WTC11 (cell line): Measurements from ENCODE around the gene SDHC. TPM values are rescaled to one million over a fixed set of nuclear protein-coding genes. Genes with fewer than 3 reads are reported as not detected.

Experiments
- ATAC-seq: fragments of 200-7000 bp; cut with Tn5 transposase; 2 replicates; pipeline ENCODE4 v1.10.0; 2021; ENCODE audit warnings: mild to moderate bottlenecking, moderate library complexity
- CTCF ChIA-PET: fragments of 300-600 bp; sonication (Branson Sonifier 250); formaldehyde crosslinking; loops from one replicate; lab custom pipeline; 2021; ENCODE audit warnings: antibody characterized with exemption; lab: Charles Lee
- POLR2A ChIA-PET: fragments of 350-600 bp; sonication (Branson Sonifier 250); formaldehyde crosslinking; loops from one replicate; lab custom pipeline; 2021; ENCODE audit warnings: antibody characterized with exemption; lab: Charles Lee
- DNase-seq: peaks from one replicate; pipeline ENCODE4 v3.0.0; 2021; ENCODE audit warnings: low spot score
- H3K27ac Mint-ChIP-seq: 2 replicates; pipeline ENCODE4 v1.8.0; 2021; ENCODE audit warnings: mixed read lengths
- H3K27me3 Mint-ChIP-seq: 2 replicates; pipeline ENCODE4 v1.8.0; 2021; ENCODE audit warnings: low read depth, mild to moderate bottlenecking, moderate library complexity, mixed read lengths
- H3K36me3 Mint-ChIP-seq: 2 replicates; pipeline ENCODE4 v1.8.0; 2021; ENCODE audit warnings: mixed read lengths
- H3K4me1 Mint-ChIP-seq: 2 replicates; pipeline ENCODE4 v1.8.0; 2022; ENCODE audit warnings: mixed read lengths
- H3K4me3 Mint-ChIP-seq: 2 replicates; pipeline ENCODE4 v1.8.0; 2021; ENCODE audit warnings: mild to moderate bottlenecking, moderate library complexity, mixed read lengths
- H3K9me3 Mint-ChIP-seq: 2 replicates; pipeline ENCODE4 v1.8.0; 2021; ENCODE audit warnings: mixed read lengths
- ATF1 ChIP-seq: sonication (generic); formaldehyde crosslinking; IDR thresholded peaks from 2 replicates; pipeline ENCODE4 v1.8.1; 2023; ENCODE audit warnings: mild to moderate bottlenecking, moderate library complexity, missing genetic modification reagents
- NFE2L1 ChIP-seq: sonication (generic); formaldehyde crosslinking; IDR thresholded peaks from 2 replicates; pipeline ENCODE4 v1.8.1; 2023; ENCODE audit warnings: missing genetic modification reagents
- NR1H2 ChIP-seq: sonication (generic); formaldehyde crosslinking; IDR thresholded peaks from 2 replicates; pipeline ENCODE4 v1.9.0; 2021; ENCODE audit warnings: mild to moderate bottlenecking, moderate library complexity, missing genetic modification reagents
- NR2C2 ChIP-seq: sonication (generic); formaldehyde crosslinking; IDR thresholded peaks from 2 replicates; pipeline ENCODE4 v1.8.0; 2022; ENCODE audit warnings: mild to moderate bottlenecking, missing genetic modification reagents
- NR3C1 ChIP-seq: sonication (generic); formaldehyde crosslinking; conservative IDR thresholded peaks from 2 replicates; pipeline ENCODE4 v1.8.1; 2023; ENCODE audit warnings: low read depth, mild to moderate bottlenecking, missing genetic modification reagents
- TEAD1 ChIP-seq: sonication (generic); formaldehyde crosslinking; IDR thresholded peaks from 2 replicates; pipeline ENCODE4 v1.8.0; 2022; ENCODE audit warnings: mild to moderate bottlenecking, missing genetic modification reagents
- TP53 ChIP-seq: sonication (generic); formaldehyde crosslinking; IDR thresholded peaks from 2 replicates; pipeline ENCODE4 v1.8.1; 2023; ENCODE audit warnings: mild to moderate bottlenecking, missing genetic modification reagents
- total RNA-seq: library from RNA; stranded (reverse); gene quantifications from 3 replicates; pipeline ENCODE4 v1.2.3, GENCODE V29; 2021
- TF ChIP-seq, protein P1 (sequence below): sonication (generic); formaldehyde crosslinking; IDR thresholded peaks from 2 replicates; pipeline ENCODE4 v1.8.0; 2023; ENCODE audit warnings: mild to moderate bottlenecking, missing genetic modification reagents
- TF ChIP-seq, protein P2 (sequence below): sonication (generic); formaldehyde crosslinking; IDR thresholded peaks from 2 replicates; pipeline ENCODE4 v1.8.0; 2022; ENCODE audit warnings: mild to moderate bottlenecking, missing genetic modification reagents
- TF ChIP-seq, protein P3 (sequence below): sonication (generic); formaldehyde crosslinking; IDR thresholded peaks from 2 replicates; pipeline ENCODE4 v1.8.1; 2022; ENCODE audit warnings: mild to moderate bottlenecking, missing genetic modification reagents, moderate library complexity, borderline replicate concordance
- TF ChIP-seq, protein P4 (sequence below): sonication (generic); formaldehyde crosslinking; IDR thresholded peaks from 2 replicates; pipeline ENCODE4 v1.8.1; 2023; ENCODE audit warnings: mild to moderate bottlenecking, moderate library complexity, missing genetic modification reagents
- TF ChIP-seq, protein P5 (sequence below): fragments of 250-450 bp; sonication (Bioruptor Pico); IDR thresholded peaks from 2 replicates; pipeline ENCODE4 v1.8.0; 2021; ENCODE audit warnings: mild to moderate bottlenecking
- TF ChIP-seq, protein P6 (sequence below): fragments of 200-600 bp; IDR thresholded peaks from 2 replicates; pipeline ENCODE4 v1.8.0; 2022; ENCODE audit warnings: antibody characterized with exemption
- TF ChIP-seq, protein P7 (sequence below): sonication (generic); formaldehyde crosslinking; IDR thresholded peaks from 2 replicates; pipeline ENCODE4 v1.8.1; 2023; ENCODE audit warnings: mild to moderate bottlenecking, missing genetic modification reagents, borderline replicate concordance
- TF ChIP-seq, protein P8 (sequence below): sonication (generic); formaldehyde crosslinking; IDR thresholded peaks from 2 replicates; pipeline ENCODE4 v1.8.0; 2022; ENCODE audit warnings: mild to moderate bottlenecking, missing genetic modification reagents

Gene SDHC
- total RNA-seq, 1 experiment from 2014 or later, result 193 TPM

DNA sequence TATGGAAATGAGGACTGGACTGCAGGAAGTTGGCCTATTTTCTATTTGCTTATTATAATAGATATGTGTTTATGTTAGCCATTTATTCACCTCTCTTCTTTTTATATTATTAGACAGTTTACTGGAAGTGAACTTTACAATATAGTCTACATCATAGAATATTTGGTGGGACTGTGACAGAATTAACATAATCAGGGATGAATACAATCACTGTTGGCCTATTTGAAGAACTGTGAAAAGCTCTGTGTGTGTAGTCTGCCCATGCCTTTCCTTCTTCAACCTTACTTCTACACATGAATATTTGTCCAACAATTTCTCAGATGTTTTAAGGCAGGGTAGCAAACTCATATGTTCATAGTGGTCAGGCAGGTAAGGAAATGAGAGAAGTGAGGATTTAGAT lies 16.8 kb upstream of the SDHC start (continued):
- TF ChIP-seq, protein P1, sequence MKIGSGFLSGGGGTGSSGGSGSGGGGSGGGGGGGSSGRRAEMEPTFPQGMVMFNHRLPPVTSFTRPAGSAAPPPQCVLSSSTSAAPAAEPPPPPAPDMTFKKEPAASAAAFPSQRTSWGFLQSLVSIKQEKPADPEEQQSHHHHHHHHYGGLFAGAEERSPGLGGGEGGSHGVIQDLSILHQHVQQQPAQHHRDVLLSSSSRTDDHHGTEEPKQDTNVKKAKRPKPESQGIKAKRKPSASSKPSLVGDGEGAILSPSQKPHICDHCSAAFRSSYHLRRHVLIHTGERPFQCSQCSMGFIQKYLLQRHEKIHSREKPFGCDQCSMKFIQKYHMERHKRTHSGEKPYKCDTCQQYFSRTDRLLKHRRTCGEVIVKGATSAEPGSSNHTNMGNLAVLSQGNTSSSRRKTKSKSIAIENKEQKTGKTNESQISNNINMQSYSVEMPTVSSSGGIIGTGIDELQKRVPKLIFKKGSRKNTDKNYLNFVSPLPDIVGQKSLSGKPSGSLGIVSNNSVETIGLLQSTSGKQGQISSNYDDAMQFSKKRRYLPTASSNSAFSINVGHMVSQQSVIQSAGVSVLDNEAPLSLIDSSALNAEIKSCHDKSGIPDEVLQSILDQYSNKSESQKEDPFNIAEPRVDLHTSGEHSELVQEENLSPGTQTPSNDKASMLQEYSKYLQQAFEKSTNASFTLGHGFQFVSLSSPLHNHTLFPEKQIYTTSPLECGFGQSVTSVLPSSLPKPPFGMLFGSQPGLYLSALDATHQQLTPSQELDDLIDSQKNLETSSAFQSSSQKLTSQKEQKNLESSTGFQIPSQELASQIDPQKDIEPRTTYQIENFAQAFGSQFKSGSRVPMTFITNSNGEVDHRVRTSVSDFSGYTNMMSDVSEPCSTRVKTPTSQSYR (CRISPR knock-in tag), result no peak
- TF ChIP-seq, all 79 proteins: peak for 0

DNA sequence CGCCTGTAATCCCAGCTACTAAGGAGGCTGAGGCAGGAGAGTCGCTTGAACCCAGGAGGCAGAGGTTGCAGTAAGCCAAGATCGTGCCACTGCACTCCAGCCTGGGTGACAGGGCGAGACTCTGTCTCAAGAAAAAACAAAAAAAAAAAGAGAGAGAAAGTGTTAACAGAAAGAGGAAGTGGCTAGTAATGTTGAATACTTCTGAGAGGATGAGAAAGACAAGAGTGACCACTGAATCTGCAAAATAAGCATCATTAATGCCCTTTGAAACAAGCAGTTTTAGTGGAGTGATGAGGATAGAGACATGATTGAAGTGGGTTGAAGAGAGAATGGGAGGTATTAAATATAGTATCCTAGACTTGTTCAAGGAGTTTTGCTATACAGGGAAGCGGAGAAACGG lies 16.1 kb upstream of the SDHC start:
- H3K27ac Mint-ChIP-seq, result no peak overlapping the region
- CTCF ChIA-PET, result no interaction called here
- no peaks in the 10 kb centered on the region for H3K27me3 Mint-ChIP-seq
- no peak for ATAC-seq
- no peak for DNase-seq
- H3K4me3 Mint-ChIP-seq, result no peak overlapping the region
- no peaks in the 10 kb centered on the region for H3K36me3 Mint-ChIP-seq
- H3K9me3 Mint-ChIP-seq, result no peaks in the 10 kb centered on the region
- TF ChIP-seq, protein P2, sequence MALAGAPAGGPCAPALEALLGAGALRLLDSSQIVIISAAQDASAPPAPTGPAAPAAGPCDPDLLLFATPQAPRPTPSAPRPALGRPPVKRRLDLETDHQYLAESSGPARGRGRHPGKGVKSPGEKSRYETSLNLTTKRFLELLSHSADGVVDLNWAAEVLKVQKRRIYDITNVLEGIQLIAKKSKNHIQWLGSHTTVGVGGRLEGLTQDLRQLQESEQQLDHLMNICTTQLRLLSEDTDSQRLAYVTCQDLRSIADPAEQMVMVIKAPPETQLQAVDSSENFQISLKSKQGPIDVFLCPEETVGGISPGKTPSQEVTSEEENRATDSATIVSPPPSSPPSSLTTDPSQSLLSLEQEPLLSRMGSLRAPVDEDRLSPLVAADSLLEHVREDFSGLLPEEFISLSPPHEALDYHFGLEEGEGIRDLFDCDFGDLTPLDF, result no peak
- no peak for TF ChIP-seq NFE2L1 (CRISPR knock-in tag)
- TF ChIP-seq, protein P3, sequence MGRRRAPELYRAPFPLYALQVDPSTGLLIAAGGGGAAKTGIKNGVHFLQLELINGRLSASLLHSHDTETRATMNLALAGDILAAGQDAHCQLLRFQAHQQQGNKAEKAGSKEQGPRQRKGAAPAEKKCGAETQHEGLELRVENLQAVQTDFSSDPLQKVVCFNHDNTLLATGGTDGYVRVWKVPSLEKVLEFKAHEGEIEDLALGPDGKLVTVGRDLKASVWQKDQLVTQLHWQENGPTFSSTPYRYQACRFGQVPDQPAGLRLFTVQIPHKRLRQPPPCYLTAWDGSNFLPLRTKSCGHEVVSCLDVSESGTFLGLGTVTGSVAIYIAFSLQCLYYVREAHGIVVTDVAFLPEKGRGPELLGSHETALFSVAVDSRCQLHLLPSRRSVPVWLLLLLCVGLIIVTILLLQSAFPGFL (CRISPR knock-in tag), result no peak
- TF ChIP-seq, protein P4, sequence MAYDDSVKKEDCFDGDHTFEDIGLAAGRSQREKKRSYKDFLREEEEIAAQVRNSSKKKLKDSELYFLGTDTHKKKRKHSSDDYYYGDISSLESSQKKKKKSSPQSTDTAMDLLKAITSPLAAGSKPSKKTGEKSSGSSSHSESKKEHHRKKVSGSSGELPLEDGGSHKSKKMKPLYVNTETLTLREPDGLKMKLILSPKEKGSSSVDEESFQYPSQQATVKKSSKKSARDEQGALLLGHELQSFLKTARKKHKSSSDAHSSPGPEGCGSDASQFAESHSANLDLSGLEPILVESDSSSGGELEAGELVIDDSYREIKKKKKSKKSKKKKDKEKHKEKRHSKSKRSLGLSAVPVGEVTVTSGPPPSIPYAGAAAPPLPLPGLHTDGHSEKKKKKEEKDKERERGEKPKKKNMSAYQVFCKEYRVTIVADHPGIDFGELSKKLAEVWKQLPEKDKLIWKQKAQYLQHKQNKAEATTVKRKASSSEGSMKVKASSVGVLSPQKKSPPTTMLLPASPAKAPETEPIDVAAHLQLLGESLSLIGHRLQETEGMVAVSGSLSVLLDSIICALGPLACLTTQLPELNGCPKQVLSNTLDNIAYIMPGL, result no peak
- TF ChIP-seq TEAD1 (CRISPR knock-in tag), result no peak
- no peak for TF ChIP-seq NR3C1 (CRISPR knock-in tag)
- TF ChIP-seq NR2C2 (CRISPR knock-in tag), result no peak
- TF ChIP-seq, protein P5, sequence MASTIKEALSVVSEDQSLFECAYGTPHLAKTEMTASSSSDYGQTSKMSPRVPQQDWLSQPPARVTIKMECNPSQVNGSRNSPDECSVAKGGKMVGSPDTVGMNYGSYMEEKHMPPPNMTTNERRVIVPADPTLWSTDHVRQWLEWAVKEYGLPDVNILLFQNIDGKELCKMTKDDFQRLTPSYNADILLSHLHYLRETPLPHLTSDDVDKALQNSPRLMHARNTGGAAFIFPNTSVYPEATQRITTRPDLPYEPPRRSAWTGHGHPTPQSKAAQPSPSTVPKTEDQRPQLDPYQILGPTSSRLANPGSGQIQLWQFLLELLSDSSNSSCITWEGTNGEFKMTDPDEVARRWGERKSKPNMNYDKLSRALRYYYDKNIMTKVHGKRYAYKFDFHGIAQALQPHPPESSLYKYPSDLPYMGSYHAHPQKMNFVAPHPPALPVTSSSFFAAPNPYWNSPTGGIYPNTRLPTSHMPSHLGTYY (CRISPR knock-in tag), result no peak
- TF ChIP-seq, protein P6, sequence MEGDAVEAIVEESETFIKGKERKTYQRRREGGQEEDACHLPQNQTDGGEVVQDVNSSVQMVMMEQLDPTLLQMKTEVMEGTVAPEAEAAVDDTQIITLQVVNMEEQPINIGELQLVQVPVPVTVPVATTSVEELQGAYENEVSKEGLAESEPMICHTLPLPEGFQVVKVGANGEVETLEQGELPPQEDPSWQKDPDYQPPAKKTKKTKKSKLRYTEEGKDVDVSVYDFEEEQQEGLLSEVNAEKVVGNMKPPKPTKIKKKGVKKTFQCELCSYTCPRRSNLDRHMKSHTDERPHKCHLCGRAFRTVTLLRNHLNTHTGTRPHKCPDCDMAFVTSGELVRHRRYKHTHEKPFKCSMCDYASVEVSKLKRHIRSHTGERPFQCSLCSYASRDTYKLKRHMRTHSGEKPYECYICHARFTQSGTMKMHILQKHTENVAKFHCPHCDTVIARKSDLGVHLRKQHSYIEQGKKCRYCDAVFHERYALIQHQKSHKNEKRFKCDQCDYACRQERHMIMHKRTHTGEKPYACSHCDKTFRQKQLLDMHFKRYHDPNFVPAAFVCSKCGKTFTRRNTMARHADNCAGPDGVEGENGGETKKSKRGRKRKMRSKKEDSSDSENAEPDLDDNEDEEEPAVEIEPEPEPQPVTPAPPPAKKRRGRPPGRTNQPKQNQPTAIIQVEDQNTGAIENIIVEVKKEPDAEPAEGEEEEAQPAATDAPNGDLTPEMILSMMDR, result no peak
- no peak for TF ChIP-seq TP53 (CRISPR knock-in tag)
- TF ChIP-seq ATF1, result no peak
- TF ChIP-seq, protein P7, sequence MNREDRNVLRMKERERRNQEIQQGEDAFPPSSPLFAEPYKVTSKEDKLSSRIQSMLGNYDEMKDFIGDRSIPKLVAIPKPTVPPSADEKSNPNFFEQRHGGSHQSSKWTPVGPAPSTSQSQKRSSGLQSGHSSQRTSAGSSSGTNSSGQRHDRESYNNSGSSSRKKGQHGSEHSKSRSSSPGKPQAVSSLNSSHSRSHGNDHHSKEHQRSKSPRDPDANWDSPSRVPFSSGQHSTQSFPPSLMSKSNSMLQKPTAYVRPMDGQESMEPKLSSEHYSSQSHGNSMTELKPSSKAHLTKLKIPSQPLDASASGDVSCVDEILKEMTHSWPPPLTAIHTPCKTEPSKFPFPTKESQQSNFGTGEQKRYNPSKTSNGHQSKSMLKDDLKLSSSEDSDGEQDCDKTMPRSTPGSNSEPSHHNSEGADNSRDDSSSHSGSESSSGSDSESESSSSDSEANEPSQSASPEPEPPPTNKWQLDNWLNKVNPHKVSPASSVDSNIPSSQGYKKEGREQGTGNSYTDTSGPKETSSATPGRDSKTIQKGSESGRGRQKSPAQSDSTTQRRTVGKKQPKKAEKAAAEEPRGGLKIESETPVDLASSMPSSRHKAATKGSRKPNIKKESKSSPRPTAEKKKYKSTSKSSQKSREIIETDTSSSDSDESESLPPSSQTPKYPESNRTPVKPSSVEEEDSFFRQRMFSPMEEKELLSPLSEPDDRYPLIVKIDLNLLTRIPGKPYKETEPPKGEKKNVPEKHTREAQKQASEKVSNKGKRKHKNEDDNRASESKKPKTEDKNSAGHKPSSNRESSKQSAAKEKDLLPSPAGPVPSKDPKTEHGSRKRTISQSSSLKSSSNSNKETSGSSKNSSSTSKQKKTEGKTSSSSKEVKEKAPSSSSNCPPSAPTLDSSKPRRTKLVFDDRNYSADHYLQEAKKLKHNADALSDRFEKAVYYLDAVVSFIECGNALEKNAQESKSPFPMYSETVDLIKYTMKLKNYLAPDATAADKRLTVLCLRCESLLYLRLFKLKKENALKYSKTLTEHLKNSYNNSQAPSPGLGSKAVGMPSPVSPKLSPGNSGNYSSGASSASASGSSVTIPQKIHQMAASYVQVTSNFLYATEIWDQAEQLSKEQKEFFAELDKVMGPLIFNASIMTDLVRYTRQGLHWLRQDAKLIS (CRISPR knock-in tag), result no peak
- TF ChIP-seq, protein P8, sequence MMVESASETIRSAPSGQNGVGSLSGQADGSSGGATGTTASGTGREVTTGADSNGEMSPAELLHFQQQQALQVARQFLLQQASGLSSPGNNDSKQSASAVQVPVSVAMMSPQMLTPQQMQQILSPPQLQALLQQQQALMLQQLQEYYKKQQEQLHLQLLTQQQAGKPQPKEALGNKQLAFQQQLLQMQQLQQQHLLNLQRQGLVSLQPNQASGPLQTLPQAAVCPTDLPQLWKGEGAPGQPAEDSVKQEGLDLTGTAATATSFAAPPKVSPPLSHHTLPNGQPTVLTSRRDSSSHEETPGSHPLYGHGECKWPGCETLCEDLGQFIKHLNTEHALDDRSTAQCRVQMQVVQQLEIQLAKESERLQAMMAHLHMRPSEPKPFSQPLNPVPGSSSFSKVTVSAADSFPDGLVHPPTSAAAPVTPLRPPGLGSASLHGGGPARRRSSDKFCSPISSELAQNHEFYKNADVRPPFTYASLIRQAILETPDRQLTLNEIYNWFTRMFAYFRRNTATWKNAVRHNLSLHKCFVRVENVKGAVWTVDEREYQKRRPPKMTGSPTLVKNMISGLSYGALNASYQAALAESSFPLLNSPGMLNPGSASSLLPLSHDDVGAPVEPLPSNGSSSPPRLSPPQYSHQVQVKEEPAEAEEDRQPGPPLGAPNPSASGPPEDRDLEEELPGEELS, result no peak
- no peak for TF ChIP-seq NR1H2 (CRISPR knock-in tag)
- POLR2A ChIA-PET, result no interaction called here
- H3K4me1 Mint-ChIP-seq, result peaks cover 21% of the 10 kb centered on the region
